Activated CD4-positive, alpha-beta T cell treated with anti-CD3 and anti-CD28 coated beads, Interleukin-2, amount 50 U/mL, for 4 hours (primary cell): Measurements from ENCODE around the gene MPP3.

Source experiments
- DNase-seq, 2 experiments: peaks; one replicate each; pipeline ENCODE4 v3.0.0-alpha.2; 2020

The MPP3 gene

DNA sequence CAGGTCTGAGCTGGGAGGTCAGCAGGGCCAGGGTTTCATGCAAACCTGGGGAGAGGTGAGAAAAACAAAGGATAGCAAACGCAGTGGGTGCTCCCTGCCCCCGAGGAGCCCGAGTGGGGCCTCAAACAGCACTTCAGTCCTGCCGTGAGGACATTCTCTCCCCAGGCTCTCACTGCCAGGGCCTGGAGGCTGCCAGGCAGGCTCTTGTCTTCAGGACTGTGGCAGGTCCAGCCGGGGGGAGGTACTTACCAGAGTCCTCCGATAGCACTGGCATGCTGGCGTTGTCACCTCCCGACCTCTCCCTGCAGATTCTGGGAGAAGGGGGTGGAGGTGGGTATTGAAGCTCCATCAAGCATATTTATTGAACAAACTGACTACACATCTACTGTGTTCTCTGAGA, 1.3 kb downstream of the MPP3 start:
- DNase-seq, result no peak

DNA sequence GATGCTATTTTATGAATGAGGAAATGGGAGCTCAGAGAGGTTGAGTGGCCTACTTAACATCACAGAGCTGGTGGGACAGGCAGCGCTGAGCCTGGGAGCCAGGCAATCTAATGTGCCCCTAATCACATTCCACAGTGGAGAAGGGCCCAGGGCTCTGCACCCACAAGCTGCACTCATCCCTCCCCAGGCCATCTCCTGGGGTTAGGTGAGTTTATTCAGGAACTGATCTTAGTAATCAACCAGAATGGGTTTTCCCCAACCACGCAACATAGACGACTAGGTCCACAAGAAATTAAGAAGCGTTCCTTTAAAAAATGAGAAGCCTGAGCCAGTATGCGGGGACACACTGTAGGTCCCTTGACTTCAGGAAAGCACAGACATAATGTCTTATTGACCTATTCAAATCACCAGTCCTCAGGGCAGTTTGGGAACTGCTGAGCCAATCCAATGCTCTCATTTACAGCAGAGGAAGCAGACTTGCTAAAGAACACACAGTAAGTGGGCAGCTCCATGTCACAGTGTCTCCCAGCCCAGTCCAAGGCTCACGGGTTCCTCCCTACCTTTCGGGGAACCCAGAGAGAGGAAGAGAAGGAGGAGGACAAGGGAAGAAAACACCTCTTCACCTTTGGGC, 2.3 kb downstream of the MPP3 start:
- DNase-seq, result no peak

DNA sequence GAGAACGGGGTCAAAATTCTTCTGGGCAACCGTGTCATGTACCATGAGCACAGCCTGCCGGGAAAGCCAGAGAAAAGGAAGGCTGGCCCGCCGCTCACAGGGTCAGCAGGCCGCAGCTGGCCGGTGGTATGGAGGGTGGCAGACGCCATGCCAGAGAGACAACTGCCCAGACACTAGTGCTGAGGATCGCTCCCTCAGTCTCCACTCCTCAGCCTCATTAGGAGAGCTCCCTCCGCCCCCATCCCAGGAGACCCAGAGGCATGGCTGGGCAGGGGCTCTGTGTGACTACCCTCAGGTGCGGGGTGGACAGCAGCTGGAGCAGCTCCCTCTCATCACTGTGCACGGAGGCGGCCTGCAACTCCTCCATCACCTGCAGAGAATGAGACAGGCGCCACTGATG, 3.2 kb downstream of the MPP3 start:
- DNase-seq, result no peak

DNA sequence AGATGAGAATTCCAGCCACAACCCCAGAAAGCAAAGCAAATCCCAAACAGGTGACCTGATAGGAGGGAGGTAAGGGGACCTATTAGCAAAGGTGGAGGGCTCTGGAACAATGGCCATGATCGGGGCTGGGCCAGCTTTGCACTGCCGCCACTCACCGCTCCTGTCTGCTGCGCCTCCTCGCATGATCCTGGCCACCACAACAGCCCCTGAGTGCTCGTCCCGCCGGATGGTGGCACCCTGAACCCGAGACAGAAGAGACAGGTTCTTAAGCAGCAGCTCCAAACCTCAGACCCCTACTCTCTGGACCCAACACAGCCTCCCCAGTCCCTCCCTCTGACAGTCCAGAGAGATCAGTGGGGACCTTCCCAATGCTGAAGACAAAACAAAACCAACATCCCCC, 5.3 kb downstream of the MPP3 start:
- DNase-seq, result no peak

DNA sequence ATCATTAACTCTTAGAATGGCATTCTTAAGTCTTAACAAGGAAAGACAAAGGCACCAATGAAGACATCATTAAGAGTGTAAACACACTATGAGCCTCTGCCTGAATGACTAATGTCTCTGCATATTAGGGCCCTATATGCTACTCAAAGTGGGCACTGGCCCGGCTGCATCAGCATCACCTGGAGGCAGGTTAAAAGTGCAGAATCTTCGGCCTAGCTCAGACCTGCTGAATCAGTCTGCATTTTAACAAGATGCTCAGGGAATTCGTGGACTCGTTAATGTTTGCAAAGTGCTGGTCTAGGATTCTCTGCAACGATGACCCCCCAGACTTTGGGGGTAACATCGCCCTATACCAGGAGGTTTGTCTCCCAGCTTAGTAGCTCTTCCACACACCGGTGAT, 6.7 kb downstream of the MPP3 start:
- no peak for DNase-seq

DNA sequence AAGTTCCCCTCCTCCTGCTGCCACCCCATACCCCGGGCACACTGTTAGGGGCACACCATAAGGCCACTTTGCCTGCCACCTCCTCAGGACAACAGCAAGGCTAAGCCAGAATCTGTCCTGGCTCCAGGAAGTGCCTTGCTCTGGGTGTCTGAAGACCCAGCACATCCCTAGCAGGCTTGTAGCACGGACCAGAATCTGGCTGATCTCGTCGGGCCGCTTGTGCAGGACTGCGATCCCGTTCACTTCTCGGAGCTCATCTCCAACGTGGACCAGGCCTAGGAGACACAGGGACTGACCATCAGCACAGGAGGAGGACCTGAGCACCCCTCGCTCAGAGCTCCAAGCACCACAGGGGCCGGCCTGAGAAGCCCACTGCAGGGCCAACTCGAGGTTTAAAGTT, 7.4 kb downstream of the MPP3 start:
- no peak for DNase-seq

DNA sequence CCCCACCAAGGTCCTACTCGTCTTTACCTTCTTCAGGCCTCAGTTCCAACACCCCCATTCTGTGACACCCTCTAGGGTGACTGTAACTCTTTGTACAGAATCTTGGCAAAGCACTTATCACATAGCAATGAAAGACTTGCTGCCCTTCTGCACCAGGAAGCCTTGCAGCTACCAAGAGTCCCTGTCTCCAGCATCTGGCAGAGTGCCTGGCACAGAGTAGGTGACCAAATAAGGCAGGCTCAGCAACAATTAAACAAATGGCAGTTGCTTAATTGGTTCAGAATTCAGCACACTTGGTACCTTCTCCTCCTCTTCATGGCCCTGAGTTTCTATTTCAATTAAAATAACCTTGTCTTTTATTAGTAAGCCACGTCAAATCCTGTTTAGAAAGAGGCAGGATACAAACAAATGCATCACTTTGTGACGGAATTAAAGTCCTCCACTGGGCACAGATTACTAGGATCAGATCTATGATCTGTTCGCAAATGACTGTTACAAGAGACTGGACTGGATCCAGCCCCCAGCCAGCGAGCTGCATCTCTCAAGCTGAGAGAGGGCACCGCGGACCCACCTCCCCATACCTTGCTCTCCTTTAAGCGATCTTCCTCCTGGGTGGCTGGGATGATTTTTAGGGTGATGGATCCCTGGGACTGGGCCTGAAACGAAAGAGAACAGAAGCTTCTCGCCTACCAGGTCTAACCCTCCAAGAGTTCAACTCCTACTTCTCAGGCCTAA, 9.4 kb downstream of the MPP3 start:
- no peak for DNase-seq

DNA sequence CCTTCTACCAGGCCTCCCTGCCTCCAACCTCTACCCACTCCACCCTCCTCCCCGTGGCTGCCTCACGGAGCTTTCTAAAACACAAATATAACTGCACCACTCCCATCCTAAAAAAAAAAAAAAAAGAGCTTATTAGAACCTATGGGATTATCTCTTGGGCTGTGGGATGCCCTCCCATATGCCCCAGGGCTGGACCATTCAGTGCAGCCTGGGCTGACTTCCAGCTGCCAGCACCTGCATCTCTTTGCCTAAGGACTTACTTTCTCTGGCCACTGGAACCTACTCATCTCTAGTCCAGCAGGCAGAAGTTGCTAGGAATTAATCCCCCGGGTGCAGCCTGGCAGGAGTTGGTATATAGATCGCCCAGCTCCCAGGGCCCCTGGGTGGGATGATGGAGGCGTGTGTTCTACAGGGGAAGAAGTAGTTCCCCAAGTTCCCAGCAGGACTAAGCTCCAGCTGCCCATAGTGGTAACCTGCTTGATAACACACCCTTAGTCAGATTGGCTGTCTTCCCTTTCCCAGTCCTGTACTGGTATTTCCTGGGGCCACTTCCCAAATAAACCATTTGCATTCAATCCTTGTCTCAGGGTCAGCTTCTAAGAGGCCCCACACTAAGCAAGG, 10.3 kb downstream of the MPP3 start:
- no peak for DNase-seq

DNA sequence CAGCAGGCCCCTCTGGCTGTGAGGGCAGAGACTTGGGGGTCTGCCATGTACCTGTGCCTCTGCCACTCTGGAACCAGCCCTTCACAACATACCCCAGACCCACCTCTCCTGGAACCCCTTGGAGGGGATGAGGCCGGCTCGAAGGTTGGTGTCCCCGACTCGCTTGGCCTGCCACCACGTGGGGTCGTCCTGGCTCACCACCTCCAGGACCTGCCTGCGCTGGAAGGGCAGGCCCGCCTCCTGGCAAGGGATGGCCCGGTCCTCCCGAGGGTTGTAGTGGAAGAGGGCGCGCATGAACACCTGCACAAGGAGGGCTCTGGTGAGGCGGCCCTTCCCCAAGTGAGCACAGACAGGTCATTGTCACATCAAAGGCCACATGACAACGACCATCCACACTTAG, 12.2 kb downstream of the MPP3 start:
- DNase-seq, result no peak

DNA sequence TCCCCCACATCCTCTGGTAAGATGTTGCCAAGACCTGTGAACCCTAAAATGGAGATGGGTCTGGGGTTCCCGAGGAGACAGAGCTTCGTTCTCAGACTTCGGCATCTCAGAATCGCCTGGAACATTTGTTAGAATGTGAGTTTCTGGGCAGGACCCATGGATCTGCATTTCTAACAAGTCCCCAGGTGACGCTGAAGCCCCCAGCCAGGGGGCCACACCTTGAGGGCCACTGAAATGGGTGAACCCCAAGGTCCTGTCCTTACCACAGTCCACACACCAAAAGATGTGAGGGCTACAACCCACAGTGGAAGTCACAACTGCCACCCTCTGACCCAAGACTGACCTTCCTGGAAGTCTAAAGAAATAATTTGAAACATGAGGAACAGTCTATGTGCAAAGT, 14.0 kb downstream of the MPP3 start:
- no peak for DNase-seq

DNA sequence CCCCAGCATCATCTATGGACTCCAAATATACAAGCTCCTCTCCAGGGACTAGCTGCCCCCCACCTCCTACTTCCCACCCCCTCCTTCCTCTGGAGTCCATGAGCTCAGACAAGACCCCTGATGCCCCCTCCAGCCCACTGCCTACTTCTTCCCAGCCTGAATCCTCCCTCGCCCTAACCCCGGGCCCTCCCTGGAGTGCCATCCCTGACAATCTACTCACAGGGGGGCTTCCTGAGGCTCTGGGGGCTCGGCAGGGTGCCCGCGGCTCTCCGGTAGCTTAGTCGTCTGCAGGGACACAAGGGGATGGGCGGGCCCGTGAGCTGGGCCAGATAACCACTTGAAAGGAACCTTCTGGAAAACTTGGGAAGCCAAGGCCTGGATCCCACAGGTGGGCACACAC, 15.1 kb downstream of the MPP3 start:
- no peak for DNase-seq

DNA sequence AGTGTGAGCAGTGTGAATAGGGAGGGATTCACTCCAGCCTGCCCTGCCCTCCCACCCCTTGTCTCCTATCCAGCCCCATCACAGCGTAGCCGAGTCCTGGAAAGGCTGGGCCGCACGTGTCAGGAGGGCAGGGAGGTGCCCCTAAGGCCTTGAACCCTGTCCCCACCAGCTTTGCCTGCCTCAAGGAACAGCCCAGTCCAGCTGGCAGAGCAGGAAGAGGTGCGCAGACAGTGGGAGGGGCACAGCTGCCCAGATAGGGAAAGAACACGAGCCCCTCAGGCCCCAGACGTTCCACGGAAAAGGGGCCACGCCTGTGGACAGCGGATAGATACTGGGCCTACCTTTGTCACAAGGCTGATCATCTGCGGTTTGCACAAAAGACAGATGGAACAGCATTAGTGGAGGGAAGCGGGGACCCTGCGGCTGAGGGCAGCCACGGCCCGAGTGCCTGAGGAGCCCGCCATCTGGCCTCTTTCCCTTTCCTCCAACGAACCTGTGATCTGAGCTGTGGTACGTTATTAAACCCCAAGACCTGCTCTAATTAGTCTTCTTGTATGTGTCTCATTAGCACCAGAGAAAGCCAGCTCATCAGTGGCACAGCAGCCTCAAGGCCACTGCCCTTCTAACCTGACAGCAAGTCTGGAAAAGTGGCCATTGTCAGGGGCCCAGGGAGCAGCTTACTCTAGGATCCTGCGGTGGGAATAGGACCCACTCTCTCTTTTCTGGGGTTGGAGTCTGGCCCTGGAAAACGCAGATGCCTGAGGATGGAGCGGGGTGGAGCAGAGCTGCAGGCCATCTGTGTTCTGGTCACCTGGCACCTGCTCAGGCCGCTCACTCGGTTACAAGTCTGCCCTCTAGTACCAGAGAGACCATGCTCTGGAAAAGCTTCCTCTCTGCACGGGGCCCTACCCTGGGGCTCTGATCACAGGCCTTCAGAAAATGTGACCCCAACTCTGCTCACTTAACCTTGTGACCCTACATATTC, 16.3 kb downstream of the MPP3 start:
- no peak for DNase-seq

DNA sequence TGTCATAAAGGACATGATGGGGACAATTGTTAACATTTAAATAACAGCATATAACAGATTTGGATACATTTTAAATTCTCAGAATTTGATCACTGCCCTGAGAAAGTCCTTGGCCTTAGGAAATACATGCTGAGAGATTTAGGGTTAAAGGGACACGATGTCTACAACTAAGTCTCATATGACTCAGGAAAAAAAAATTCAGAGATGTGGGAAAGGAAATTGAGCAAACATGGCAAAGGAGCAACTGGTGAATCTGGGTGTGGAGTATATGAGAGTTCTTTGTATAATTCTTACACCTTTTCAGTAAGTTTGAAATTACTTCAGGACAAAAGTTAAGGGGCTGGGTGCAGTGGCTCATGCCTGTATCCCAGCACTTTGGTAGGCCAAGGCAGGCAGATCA, 18.2 kb downstream of the MPP3 start:
- no peak for DNase-seq

DNA sequence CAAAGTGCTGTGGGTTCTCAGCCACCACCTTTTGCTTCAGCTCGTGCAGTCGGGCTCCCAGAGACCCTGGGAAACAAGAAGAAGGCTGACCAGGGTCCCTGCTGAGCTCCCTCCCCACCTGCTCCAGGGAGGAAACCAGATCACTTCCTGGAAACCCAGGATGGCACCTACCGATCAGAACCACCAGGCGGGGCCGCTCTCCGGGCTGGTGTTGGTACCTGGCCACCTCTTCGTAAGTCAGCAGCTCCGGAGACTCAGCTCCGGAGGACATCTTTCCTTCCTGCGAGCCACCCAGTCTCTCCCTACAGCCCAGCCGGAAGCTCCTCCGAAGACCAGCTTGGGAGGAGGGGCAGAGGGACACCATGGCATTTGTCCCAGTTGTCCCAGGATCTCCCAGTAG, 18.9 kb downstream of the MPP3 start:
- DNase-seq, result no peak

DNA sequence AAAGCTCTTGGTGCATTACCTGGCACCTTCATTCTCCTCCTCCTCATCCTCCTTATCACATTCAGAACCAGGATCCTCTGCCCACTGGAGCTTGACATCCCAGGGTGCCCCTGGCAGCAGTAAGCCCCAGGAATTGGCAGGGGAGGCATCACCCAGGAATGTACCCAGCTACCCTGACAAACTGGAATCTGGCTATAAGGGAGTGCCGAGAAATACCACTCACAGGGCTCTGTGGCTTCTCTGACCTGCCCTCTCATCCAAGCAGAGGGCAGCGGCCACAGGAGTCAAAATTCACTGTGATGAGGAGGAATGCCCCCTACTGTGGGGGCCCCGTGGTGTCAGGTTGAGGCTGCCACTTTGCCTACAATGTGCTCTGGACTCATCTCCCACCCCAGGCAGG, 19.6 kb downstream of the MPP3 start:
- DNase-seq, result no peak

DNA sequence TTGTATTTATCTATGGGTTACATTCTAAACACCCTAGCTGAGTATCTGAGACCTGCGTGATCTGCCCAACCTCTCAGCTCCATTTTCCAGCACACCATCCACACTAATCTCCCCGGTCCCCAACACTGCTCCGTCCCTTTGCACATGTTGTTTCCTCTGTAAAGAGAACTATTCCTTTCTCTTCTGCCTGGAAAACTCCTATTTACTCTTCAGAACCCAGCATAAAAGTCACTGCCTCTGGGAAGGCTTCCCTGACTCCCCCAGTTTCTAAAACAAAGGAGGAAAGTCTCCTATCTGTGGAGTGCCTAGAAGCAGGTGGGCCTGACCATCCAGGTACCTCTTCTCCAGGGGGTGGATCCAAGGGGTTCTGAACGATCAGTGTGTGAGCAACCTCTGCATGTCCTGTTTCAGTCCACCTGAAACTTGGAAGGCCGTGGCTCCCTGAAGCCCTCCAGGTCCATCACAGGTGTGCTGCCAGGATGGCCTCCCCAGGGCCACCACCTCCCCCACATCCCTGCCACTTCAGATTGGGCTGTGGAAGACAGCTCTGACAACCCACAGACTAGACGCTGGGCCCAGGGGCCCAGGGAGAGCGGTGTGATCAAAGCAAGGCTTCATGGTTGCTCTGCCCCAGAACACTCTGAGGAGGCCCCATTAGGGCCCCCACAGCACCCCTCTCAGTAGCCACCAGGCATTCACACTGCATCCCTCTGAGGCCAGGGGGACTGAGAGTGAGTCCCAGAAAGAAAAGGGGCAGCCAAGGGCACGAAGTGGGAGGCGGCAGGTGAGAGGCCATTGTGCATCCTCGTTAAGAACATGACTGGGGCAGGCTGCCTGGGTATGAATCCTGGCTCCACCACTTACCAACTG, 20.3 kb downstream of the MPP3 start:
- DNase-seq, result no peak

DNA sequence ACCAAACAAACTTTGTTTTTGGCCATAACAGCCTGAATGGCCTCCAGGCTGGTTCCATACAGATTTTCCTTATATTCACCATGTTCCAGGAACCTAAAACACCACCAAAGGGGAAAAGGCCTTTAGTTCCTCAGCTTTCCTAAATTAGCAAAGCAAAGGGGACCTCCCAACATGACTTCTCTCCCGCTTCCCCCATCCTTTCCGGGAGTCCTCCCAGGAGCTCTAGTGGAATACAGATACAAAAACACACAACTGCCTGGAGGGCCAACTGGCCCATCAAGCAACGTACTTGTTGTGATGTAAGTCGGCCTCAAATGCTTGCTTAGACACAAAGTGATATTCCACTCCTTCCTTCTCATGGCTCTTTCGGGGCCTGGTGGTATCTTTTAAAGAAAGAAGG, 22.1 kb downstream of the MPP3 start:
- DNase-seq, result no peak

DNA sequence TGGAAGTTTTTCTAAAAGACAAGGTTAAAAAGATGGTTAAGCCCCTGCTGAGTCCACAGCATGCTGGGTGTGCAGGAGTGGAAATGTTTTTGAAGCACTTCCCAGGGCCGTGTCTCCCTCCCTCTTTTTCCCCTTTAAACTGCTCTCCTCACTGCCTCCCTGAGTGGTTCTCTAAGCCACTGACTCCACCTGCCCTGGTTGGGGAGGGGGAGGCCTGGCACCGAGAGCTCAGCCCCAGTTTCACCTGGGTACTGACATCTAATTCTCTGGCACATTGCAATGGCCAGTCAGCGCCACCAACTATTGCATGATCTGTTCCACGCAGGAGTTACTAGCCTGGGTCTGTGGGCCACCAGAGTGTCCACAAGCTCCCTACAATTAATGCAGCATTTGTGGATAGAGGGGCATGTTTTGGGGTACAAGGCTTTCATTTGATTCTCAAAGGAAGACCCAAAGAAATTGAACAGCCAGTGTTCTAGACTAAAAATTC, 22.7 kb downstream of the MPP3 start:
- no peak for DNase-seq

DNA sequence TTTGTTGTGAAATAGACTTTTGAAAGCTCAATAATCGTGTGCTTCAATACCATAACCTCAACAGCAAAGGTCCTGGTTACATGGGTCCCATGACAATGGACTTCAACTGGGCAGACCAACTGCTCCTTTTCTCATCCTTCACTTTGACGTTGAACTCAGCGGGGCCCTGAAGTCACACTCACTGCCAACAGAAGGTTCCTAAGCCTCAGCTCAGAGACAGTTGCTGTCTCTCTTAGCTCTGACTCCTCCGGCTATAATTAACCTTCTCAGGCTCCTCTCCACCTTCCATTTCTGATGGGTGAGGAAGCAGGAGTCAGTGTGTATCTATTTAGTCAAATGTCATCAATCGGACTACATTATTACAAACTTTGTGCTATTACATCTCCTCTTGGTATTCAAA, 23.8 kb downstream of the MPP3 start:
- DNase-seq, result no peak

DNA sequence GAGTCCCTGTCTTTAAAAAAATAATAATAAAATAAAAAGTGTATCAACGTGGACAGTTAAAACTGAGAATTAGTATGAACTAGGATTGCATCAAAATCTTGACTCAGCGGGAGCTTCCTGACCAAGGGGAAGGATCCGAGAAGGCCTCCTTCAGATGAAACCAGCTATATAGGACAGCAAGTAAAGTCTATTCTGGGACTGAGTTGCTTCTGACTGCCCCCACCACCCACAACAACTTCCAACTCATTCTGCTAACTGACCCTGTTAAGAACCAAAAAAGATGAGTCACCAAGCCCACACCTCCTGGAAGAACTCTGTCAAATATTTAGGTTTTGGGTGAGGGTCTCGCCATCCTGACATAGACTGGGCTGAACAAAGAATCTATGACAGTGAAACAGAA, 24.9 kb downstream of the MPP3 start:
- DNase-seq, result no peak

DNA sequence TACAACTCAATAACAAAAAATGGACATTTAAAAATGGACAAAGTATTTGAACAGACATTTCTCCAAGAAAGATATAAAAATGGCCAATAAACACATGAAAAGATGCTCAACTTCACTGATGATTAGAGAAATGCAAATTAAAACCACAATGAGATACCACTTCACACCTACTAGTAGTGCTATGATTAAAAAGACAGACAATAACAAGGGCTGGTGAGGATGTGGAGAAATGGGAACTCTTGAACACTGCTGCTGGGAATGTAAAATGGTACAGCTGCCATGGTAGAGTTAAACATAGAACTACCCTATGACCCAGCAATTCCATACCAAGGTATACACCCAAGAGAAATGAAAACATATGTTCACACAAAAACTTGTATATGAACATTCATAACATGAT, 27.8 kb downstream of the MPP3 start:
- no peak for DNase-seq

DNA sequence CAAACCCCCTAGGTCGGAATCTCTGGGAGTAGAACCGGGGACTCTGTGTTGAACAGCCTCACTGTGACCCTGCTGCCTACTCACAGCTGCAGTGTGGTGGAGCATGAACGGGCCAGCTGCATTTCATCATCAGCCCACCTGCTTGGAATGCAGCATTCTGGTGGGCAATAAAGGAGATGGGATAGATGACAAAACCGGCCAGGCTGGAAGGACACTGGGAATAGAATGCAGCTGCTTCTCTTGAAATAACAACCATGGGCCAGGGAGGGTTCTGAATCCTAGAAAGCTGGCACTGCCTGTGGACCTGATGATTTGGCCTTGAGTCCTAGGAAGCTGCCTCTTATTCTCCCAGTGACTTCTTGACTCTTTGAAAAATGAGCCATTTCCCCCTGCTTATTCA, 29.2 kb downstream of the MPP3 start:
- no peak for DNase-seq
